Measurements from ENCODE around the gene RASL12. TPM values are rescaled to one million over a fixed set of nuclear protein-coding genes. Genes with fewer than 3 reads are reported as not detected.

Gene RASL12
- total RNA-seq, 6 experiments from 2014 or later = not detected

DNA sequence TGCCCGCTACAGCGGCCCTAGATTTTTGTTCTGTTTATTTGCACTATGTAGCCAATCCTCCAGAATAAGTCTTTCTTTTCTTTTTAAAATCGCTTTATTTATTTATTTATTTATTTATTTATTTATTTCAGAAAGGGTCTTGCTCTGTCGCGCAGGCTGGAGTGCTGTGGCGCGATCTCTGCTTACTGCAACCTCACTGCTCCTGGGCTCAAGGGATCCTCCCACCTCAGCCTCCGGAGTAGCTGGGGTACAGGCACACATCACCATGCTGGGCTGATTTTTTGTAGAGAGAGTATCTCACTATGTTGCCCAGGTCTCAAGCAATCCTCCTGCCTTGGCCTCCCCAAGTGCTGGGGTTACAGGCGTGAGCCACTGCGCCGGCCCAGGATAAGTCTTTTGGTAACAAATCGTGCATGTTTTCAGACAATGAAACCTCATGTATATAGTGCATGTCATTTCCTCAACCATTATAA lies 38.0 kb downstream of the RASL12 start:
- Mint-ChIP-seq H3K4me3 (peak overlapping the region; percentile 60), H3K27ac (no peak overlapping the region), H3K9me3 (no peaks in the 10 kb centered on the region), H3K4me1 (ENCODE audit: low read depth) (peaks cover 27% of the 10 kb centered on the region), H3K27me3 (ENCODE audit: insufficient read depth) (peaks cover 4% of the 10 kb centered on the region), H3K36me3 (ENCODE audit: low read depth) (peaks cover 14% of the 10 kb centered on the region; the same call in 1 of the 2 replicates)
- DNase-seq = no peak
- TF ChIP-seq, protein P1, sequence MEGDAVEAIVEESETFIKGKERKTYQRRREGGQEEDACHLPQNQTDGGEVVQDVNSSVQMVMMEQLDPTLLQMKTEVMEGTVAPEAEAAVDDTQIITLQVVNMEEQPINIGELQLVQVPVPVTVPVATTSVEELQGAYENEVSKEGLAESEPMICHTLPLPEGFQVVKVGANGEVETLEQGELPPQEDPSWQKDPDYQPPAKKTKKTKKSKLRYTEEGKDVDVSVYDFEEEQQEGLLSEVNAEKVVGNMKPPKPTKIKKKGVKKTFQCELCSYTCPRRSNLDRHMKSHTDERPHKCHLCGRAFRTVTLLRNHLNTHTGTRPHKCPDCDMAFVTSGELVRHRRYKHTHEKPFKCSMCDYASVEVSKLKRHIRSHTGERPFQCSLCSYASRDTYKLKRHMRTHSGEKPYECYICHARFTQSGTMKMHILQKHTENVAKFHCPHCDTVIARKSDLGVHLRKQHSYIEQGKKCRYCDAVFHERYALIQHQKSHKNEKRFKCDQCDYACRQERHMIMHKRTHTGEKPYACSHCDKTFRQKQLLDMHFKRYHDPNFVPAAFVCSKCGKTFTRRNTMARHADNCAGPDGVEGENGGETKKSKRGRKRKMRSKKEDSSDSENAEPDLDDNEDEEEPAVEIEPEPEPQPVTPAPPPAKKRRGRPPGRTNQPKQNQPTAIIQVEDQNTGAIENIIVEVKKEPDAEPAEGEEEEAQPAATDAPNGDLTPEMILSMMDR (IDR thresholded peaks at IDR 0.05) = no peak

DNA sequence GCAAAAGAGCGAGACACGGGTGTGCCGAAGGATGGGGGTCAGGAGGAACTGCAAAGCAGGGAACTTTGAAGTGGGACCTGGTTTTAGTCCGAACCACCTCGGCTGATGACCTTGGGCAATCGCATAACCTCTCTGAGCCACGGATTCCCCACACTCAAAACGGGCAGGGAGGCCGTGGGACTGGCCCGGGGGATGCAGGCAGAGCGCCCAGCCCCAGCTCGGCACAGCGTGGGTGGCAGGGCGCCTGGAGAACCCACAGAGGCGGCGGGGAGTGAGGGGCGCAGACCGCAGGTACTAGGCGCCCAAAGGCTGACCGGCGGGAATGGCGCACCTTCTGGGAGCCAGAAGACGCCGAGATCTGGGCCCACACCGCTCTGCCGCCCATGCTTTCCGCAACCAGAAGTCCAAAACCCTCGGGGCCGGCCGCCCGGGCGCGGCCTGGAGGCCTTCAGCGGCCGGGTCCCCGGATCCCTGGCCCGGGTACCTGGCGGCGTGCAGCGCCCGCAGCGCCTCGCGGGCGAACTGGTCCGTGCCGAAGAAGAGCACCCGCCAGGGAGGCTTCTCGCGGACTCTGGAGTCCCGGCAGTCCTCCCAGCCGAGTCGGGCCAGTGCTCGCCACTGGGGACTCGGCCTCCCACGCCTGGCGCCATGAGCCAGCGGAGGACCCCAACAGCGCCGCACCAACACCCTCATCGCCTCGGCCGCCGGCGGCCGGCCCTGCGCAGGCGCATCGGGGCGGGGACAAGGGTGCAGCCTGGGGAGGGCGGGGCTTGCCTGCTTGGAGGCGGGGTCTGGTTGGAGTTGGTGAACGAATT lies 38.7 kb downstream of the RASL12 start, which contains the start of gene MTFMT:
MTFMT (minus strand) TSS at position 719 of the 815 bp plus-strand sequence; CDS start at position 693, 26 bp downstream.
- Mint-ChIP-seq H3K27me3 (ENCODE audit: insufficient read depth) (peaks cover 4% of the 10 kb centered on the region), H3K36me3 (ENCODE audit: low read depth) (peaks cover 14% of the 10 kb centered on the region; the same call in 1 of the 2 replicates), H3K27ac (peak within 1 kb of the TSS; percentile 50; the same call in 1 of the 2 replicates), H3K9me3 (no peaks in the 10 kb centered on the region), H3K4me1 (ENCODE audit: low read depth) (peaks cover 27% of the 10 kb centered on the region), H3K4me3 (peak within 1 kb of the TSS; percentile 93)
- peak; percentile 62 for DNase-seq
- TF ChIP-seq, protein P1 (IDR thresholded peaks at IDR 0.05) = peak; percentile 21

DNA sequence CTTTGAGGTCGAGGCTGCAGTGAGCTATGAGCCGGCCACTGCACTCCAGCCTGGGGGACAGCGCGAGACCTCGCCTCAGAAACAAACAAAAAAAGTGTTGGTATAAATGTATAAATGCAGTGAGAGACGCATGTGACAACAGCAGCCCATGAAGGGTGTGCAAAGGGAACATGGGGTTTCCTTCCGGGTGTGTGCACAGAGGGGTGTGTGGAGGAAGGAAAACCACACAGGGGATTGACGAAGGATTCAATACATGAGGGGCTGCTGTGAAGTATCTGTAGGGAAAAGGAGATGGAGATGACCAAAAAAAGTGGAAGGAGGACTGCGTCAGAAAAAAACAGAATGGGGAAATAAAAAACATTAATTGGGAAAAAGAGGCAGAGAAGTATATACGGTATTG lies 39.5 kb downstream of the RASL12 start:
- TF ChIP-seq, protein P1 (IDR thresholded peaks at IDR 0.05) = no peak
- Mint-ChIP-seq H3K27ac (peak overlapping the region; percentile 50; the same call in 1 of the 2 replicates), H3K27me3 (ENCODE audit: insufficient read depth) (peaks cover 4% of the 10 kb centered on the region), H3K4me1 (ENCODE audit: low read depth) (peaks cover 26% of the 10 kb centered on the region), H3K4me3 (peak overlapping the region; percentile 93), H3K36me3 (ENCODE audit: low read depth) (peaks cover 14% of the 10 kb centered on the region; the same call in 1 of the 2 replicates), H3K9me3 (no peaks in the 10 kb centered on the region)
- no peak for DNase-seq

DNA sequence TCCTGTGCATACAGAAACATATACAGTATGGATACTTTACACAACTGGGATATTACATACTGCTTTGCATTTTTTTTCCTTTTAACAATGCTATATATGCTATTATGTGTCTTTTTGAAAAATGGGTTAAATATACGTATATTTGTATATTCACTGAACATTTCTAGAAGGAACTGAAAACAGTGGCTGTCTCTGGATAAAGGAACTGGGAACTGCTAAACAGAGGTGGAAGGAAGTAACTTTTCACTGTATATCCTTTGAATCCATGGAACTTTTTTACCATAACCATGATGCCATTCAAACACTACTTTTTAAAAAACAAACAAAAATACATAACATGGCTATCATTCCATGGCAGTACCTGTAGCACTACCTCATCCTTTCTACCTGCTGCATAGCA lies 40.2 kb downstream of the RASL12 start:
- peaks cover 1% of the 10 kb centered on the region for H3K27me3 Mint-ChIP-seq (ENCODE audit: insufficient read depth)
- no peak for DNase-seq
- peaks cover 14% of the 10 kb centered on the region; the same call in 1 of the 2 replicates for H3K36me3 Mint-ChIP-seq (ENCODE audit: low read depth)
- peak overlapping the region; percentile 13; the same call in 1 of the 2 replicates for H3K27ac Mint-ChIP-seq
- H3K9me3 Mint-ChIP-seq = no peaks in the 10 kb centered on the region
- peaks cover 18% of the 10 kb centered on the region for H3K4me1 Mint-ChIP-seq (ENCODE audit: low read depth)
- H3K4me3 Mint-ChIP-seq = peak overlapping the region; percentile 93; the same call in 1 of the 2 replicates
- TF ChIP-seq, protein P1 (IDR thresholded peaks at IDR 0.05) = no peak

DNA sequence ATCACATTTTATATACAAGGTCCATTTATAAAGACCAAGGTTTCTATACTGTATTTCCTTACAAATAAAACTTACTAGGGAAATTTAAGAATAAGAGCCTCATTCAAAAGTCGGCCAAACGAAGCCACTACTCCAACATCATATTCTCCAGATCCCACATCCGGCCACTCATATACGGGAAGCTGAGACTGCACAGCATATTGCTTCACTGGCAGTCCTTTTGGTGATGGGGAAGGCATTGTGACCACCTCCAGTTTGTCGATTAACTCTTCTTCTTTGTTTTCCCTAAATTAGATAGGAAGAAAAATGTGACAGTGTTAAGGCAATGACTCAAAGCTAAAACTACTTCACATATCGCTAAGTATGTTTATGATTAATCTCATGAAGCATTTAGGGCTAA lies 41.0 kb downstream of the RASL12 start:
- Mint-ChIP-seq H3K4me1 (ENCODE audit: low read depth) (peaks cover 11% of the 10 kb centered on the region), H3K27ac (no peak overlapping the region), H3K9me3 (no peaks in the 10 kb centered on the region), H3K36me3 (ENCODE audit: low read depth) (peaks cover 14% of the 10 kb centered on the region; the same call in 1 of the 2 replicates), H3K4me3 (no peak overlapping the region), H3K27me3 (ENCODE audit: insufficient read depth) (peaks cover 1% of the 10 kb centered on the region)
- DNase-seq = no peak
- TF ChIP-seq, protein P1 (IDR thresholded peaks at IDR 0.05) = no peak

All from HFFc6 (cell line).